Activated naive CD8-positive, alpha-beta T cell (primary cell): ENCODE data around the gene KCNE3.

Experiments
- H3K27ac Mint-ChIP-seq: one replicate; pipeline ENCODE4 v1.8.0; 2021; ENCODE audit warnings: mixed read lengths
- H3K27me3 Mint-ChIP-seq: one replicate; pipeline ENCODE4 v1.8.0; 2021; ENCODE audit warnings: mixed read lengths
- H3K36me3 Mint-ChIP-seq: one replicate; pipeline ENCODE4 v1.8.0; 2021; ENCODE audit warnings: mixed read lengths
- H3K4me1 Mint-ChIP-seq: one replicate; pipeline ENCODE4 v1.8.0; 2021; ENCODE audit warnings: low read depth, mixed read lengths
- H3K4me3 Mint-ChIP-seq: one replicate; pipeline ENCODE4 v1.8.0; 2021; ENCODE audit warnings: mild to moderate bottlenecking, mixed read lengths
- H3K9me3 Mint-ChIP-seq: one replicate; pipeline ENCODE4 v1.8.0; 2021; ENCODE audit warnings: low read depth, mixed read lengths

KCNE3 gene

GRCh38 chr11:74479732-74480123 lies 12.4 kb upstream of the KCNE3 start:
- no peak overlapping the region for H3K27ac Mint-ChIP-seq
- H3K9me3 Mint-ChIP-seq: no peaks in the 10 kb centered on the region
- no peaks in the 10 kb centered on the region for H3K27me3 Mint-ChIP-seq
- no peaks in the 10 kb centered on the region for H3K36me3 Mint-ChIP-seq
- H3K4me1 Mint-ChIP-seq: no peaks in the 10 kb centered on the region
- no peak overlapping the region for H3K4me3 Mint-ChIP-seq

- no peaks in the 10 kb centered on the region for H3K36me3 Mint-ChIP-seq
- H3K4me1 Mint-ChIP-seq: no peaks in the 10 kb centered on the region
- no peaks in the 10 kb centered on the region for H3K27me3 Mint-ChIP-seq
- no peak overlapping the region for H3K27ac Mint-ChIP-seq
- H3K9me3 Mint-ChIP-seq: no peaks in the 10 kb centered on the region
- H3K4me3 Mint-ChIP-seq: no peak overlapping the region
These were observed 11.8 kb upstream of the KCNE3 start for GRCh38 chr11:74478877-74479731.

- no peak overlapping the region for H3K27ac Mint-ChIP-seq
- no peak overlapping the region for H3K4me3 Mint-ChIP-seq
- no peaks in the 10 kb centered on the region for H3K9me3 Mint-ChIP-seq
- peaks cover 2% of the 10 kb centered on the region for H3K27me3 Mint-ChIP-seq
- no peaks in the 10 kb centered on the region for H3K36me3 Mint-ChIP-seq
- no peaks in the 10 kb centered on the region for H3K4me1 Mint-ChIP-seq
These were observed 9.2 kb upstream of the KCNE3 start for GRCh38 chr11:74476536-74476935.

- H3K4me1 Mint-ChIP-seq: no peaks in the 10 kb centered on the region
- peaks cover 5% of the 10 kb centered on the region for H3K27me3 Mint-ChIP-seq
- H3K36me3 Mint-ChIP-seq: no peaks in the 10 kb centered on the region
- H3K27ac Mint-ChIP-seq: no peak overlapping the region
- H3K9me3 Mint-ChIP-seq: no peaks in the 10 kb centered on the region
- no peak overlapping the region for H3K4me3 Mint-ChIP-seq
These were observed 7.0 kb upstream of the KCNE3 start for GRCh38 chr11:74474316-74474715.

GRCh38 chr11:74473382-74474173 lies 6.2 kb upstream of the KCNE3 start:
- Mint-ChIP-seq H3K4me3 (no peak overlapping the region), H3K4me1 (no peaks in the 10 kb centered on the region), H3K9me3 (no peaks in the 10 kb centered on the region), H3K27ac (no peak overlapping the region), H3K27me3 (peaks cover 6% of the 10 kb centered on the region), H3K36me3 (no peaks in the 10 kb centered on the region)

- peaks cover 6% of the 10 kb centered on the region for H3K4me1 Mint-ChIP-seq
- H3K36me3 Mint-ChIP-seq: no peaks in the 10 kb centered on the region
- no peaks in the 10 kb centered on the region for H3K9me3 Mint-ChIP-seq
- no peak overlapping the region for H3K4me3 Mint-ChIP-seq
- peaks cover 14% of the 10 kb centered on the region for H3K27me3 Mint-ChIP-seq
- H3K27ac Mint-ChIP-seq: no peak overlapping the region
These were observed 4.5 kb upstream of the KCNE3 start for GRCh38 chr11:74471668-74472429.

GRCh38 chr11:74471037-74471436 lies 3.7 kb upstream of the KCNE3 start:
- peaks cover 6% of the 10 kb centered on the region for H3K4me1 Mint-ChIP-seq
- no peaks in the 10 kb centered on the region for H3K36me3 Mint-ChIP-seq
- H3K27me3 Mint-ChIP-seq: peaks cover 22% of the 10 kb centered on the region
- no peak overlapping the region for H3K27ac Mint-ChIP-seq
- no peaks in the 10 kb centered on the region for H3K9me3 Mint-ChIP-seq
- H3K4me3 Mint-ChIP-seq: no peak overlapping the region

- peaks cover 6% of the 10 kb centered on the region for H3K4me1 Mint-ChIP-seq
- H3K4me3 Mint-ChIP-seq: no peak overlapping the region
- H3K9me3 Mint-ChIP-seq: no peaks in the 10 kb centered on the region
- H3K27ac Mint-ChIP-seq: no peak overlapping the region
- H3K36me3 Mint-ChIP-seq: no peaks in the 10 kb centered on the region
- peaks cover 24% of the 10 kb centered on the region for H3K27me3 Mint-ChIP-seq
These were observed 3.2 kb upstream of the KCNE3 start for GRCh38 chr11:74470526-74470925.

- no peaks in the 10 kb centered on the region for H3K36me3 Mint-ChIP-seq
- H3K27ac Mint-ChIP-seq: no peak overlapping the region
- H3K4me1 Mint-ChIP-seq: peaks cover 6% of the 10 kb centered on the region
- no peaks in the 10 kb centered on the region for H3K9me3 Mint-ChIP-seq
- peaks cover 29% of the 10 kb centered on the region for H3K27me3 Mint-ChIP-seq
- no peak overlapping the region for H3K4me3 Mint-ChIP-seq
These were observed 1.6 kb upstream of the KCNE3 start for GRCh38 chr11:74468936-74469335.

GRCh38 chr11:74468521-74468920 lies 1.2 kb upstream of the KCNE3 start:
- Mint-ChIP-seq H3K27me3 (peaks cover 29% of the 10 kb centered on the region), H3K27ac (no peak overlapping the region), H3K4me3 (no peak overlapping the region), H3K9me3 (no peaks in the 10 kb centered on the region), H3K36me3 (no peaks in the 10 kb centered on the region), H3K4me1 (peaks cover 6% of the 10 kb centered on the region)

GRCh38 chr11:74468058-74468457 lies 709 bp upstream of the KCNE3 start:
- Mint-ChIP-seq H3K4me1 (peaks cover 6% of the 10 kb centered on the region), H3K36me3 (no peaks in the 10 kb centered on the region), H3K27ac (no peak overlapping the region), H3K9me3 (no peaks in the 10 kb centered on the region), H3K4me3 (peak overlapping the region; percentile 51), H3K27me3 (peaks cover 29% of the 10 kb centered on the region)

GRCh38 chr11:74465291-74465708 lies 2.0 kb downstream of the KCNE3 start:
- H3K36me3 Mint-ChIP-seq: no peaks in the 10 kb centered on the region
- H3K9me3 Mint-ChIP-seq: no peaks in the 10 kb centered on the region
- H3K4me1 Mint-ChIP-seq: peaks cover 6% of the 10 kb centered on the region
- no peak overlapping the region for H3K27ac Mint-ChIP-seq
- H3K4me3 Mint-ChIP-seq: no peak overlapping the region
- peaks cover 24% of the 10 kb centered on the region for H3K27me3 Mint-ChIP-seq

- H3K27me3 Mint-ChIP-seq: peaks cover 24% of the 10 kb centered on the region
- H3K4me1 Mint-ChIP-seq: peaks cover 6% of the 10 kb centered on the region
- H3K36me3 Mint-ChIP-seq: no peaks in the 10 kb centered on the region
- no peak overlapping the region for H3K4me3 Mint-ChIP-seq
- no peak overlapping the region for H3K27ac Mint-ChIP-seq
- H3K9me3 Mint-ChIP-seq: no peaks in the 10 kb centered on the region
These were observed 2.6 kb downstream of the KCNE3 start for GRCh38 chr11:74464746-74465145.

GRCh38 chr11:74463216-74463615 lies 4.1 kb downstream of the KCNE3 start:
- no peaks in the 10 kb centered on the region for H3K9me3 Mint-ChIP-seq

GRCh38 chr11:74462631-74463030 lies 4.7 kb downstream of the KCNE3 start:
- H3K4me1 Mint-ChIP-seq: peaks cover 2% of the 10 kb centered on the region
- H3K9me3 Mint-ChIP-seq: no peaks in the 10 kb centered on the region
- H3K27me3 Mint-ChIP-seq: peaks cover 16% of the 10 kb centered on the region
- no peak overlapping the region for H3K4me3 Mint-ChIP-seq
- H3K36me3 Mint-ChIP-seq: no peaks in the 10 kb centered on the region
- H3K27ac Mint-ChIP-seq: no peak overlapping the region

More at GRCh38 chr11:74463216-74463615, 4.1 kb downstream of the KCNE3 start:
- Mint-ChIP-seq H3K36me3 (no peaks in the 10 kb centered on the region), H3K27ac (no peak overlapping the region), H3K27me3 (peaks cover 19% of the 10 kb centered on the region), H3K4me3 (no peak overlapping the region), H3K4me1 (peaks cover 6% of the 10 kb centered on the region)
